DMS79 treated with DMSO at 0.1 percent for 48 hours (cell line): ENCODE data around the gene TSC22D2.
"Not testable (repeated sequence)": the region's sequence is repeated elsewhere in the genome, so short reads cannot be mapped to it uniquely, and the experiment has no call there.

ENCODE experiments used
- DNase-seq: peaks from one replicate; lab custom pipeline; 2025; lab: John Stamatoyannopoulos, UW

The TSC22D2 gene

DNA sequence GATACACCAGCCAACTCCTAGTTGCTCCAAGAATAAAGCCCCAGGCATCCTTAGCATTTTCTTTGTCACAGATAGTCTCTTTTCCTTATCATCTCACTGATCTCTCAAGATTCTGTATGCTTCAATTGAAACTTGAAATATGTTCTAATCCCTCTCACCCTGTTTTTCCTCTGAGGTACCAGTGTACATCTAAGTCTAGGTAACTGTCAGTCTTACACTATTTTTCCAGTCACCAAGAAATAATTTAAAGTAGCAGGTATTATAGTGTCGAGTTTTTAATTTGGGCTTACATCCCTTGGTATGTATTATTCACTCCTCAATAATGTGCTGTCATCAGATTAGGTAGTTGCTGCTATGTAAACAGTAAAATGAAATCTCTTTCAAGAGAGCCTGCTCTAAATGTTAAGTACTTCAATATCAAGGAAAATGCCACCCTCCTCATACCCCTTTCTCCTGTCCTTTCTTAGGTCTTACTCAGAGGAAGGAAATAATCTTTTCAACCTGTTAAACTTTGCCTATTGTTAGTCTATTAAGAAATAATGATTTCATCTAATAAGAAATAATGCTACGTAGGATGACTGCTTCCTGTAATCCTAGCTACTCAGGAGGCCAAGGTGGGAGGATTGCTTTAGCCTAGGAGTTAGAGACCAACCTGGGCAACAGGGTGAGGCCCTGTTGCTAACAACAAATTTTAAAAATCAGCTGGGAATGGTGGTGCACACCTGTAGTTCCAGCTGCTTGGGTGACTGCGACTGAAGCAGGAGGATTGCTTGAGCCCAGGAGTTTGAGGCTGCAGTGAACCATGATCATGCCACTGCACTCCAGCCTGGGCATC is 39.8 kb downstream of the TSC22D2 start:
- no peak for DNase-seq

- no peak for DNase-seq
Measured at GRCh38 chr3:150449169-150449721, 41.1 kb downstream of the TSC22D2 start.

DNA sequence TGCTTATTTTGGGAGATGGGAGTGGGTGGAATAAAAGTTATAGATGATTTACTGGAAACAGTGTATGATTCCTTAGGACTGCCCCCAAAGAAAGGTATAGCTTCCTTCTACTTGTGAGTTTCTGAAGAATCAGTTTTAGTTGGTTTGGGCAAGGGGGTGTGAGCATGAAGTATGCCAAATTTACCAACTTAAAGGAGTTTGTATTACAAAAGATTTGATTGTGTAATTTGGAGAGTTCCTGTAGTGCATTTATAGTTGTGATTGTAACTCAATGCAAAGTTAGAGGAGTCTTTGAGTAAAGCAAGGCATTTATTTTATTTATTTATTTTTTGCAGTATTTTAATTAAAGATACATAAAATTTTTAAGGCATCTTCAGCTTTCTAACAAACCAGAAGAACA is 42.8 kb downstream of the TSC22D2 start:
- DNase-seq: no peak

DNA sequence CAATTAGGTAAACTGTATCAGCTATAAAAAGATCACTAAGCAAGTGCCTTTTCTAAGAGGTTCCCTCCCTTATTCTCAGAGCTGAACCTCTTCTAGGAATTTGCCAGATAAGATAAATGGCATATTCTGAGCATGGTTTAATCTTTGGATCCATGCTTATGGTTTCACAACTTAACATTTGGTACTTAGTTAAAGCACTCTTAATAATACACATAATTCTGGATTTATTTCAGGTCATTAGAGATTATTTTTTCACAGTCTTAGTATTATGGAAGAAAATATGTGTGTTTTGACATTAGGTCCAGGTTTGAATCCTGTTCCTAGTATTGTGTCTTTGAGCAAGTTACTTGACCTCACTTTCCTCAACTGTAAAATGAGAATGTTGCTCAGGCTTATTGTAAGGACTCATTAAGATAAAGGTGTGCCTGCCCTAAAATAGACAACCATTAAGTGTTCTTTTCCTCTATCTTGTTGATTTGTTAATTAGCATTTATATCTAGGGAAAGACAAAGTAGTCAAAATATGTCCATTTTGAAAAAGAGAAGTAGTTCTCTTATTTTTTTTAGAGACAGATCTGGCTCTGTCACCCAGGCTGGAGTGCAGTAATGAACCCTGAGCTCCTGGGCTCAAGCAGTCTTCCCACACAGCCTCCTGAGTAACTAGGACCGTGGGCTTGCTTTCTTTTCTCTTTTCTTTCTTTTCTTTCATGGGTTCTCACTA is 43.4 kb downstream of the TSC22D2 start:
- DNase-seq: no peak

- no peak for DNase-seq
Measured at GRCh38 chr3:150453353-150453752, 45.3 kb downstream of the TSC22D2 start.

GRCh38 chr3:150454085-150454484 is 46.0 kb downstream of the TSC22D2 start:
- DNase-seq: no peak

- no peak for DNase-seq
Measured at GRCh38 chr3:150454622-150455021, 46.5 kb downstream of the TSC22D2 start.

GRCh38 chr3:150455341-150455740 is 47.2 kb downstream of the TSC22D2 start:
- peak; percentile 82 for DNase-seq

GRCh38 chr3:150458001-150458400 is 49.9 kb downstream of the TSC22D2 start:
- DNase-seq: no peak

DNA sequence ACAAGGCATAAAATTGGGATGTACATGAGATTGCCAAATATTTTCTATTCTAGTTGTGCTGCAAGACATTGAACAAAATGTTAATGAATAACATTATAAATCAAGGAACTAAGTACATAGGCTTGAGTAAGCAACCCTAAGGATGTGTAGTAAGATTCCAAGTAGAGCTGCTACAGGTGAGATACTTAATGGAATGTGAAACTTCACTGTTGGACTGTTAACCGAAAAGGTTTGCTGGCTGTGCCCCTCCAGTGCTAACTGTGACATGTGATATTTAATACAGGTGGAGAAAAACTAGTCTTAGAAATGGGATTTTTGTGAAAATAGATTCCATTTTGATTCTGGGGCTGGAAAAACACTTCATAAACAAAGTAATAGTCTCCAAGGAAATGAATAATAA is 52.4 kb downstream of the TSC22D2 start:
- DNase-seq: no peak

DNA sequence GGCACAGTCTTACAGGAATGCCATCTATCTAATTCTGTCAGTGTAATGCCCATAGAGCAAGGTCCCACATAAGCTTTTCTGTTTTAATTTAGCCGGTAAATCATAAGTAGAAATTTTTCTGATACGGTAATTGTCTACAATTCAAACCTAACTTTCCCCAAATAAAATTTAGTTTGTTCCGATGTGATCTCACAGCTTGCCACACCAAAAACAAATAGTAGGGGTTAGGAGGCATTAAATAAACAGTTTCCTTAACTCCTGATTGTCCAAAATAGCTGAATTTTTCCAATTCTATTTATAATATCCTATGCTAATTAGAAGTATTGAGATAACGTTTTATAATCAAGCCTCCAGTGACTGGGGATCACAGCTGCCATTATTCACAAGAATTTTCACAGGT is 53.3 kb downstream of the TSC22D2 start:
- no peak for DNase-seq

DNA sequence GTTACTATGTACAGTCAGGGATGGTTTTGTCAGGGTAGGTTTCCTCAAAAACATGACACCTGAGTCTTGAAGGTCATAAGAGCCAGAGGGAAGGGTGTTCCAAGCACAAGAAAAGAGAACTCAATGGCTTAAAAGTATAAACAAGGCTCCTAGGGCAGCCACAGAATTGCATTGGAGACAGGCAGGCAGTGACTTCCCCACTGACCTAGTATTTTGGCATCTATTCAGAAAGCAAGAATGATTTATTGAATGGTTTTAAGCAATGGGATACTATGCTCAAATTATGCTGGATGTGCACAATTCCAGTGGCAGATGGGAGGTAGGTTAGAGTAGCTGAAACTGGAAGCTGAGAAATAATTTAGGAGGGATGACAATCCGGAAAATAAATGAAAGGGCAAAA is 54.0 kb downstream of the TSC22D2 start:
- DNase-seq: no peak

GRCh38 chr3:150464684-150465083 is 56.6 kb downstream of the TSC22D2 start:
- DNase-seq: no peak

- no peak for DNase-seq
Measured at GRCh38 chr3:150467381-150467780, 59.3 kb downstream of the TSC22D2 start.

DNA sequence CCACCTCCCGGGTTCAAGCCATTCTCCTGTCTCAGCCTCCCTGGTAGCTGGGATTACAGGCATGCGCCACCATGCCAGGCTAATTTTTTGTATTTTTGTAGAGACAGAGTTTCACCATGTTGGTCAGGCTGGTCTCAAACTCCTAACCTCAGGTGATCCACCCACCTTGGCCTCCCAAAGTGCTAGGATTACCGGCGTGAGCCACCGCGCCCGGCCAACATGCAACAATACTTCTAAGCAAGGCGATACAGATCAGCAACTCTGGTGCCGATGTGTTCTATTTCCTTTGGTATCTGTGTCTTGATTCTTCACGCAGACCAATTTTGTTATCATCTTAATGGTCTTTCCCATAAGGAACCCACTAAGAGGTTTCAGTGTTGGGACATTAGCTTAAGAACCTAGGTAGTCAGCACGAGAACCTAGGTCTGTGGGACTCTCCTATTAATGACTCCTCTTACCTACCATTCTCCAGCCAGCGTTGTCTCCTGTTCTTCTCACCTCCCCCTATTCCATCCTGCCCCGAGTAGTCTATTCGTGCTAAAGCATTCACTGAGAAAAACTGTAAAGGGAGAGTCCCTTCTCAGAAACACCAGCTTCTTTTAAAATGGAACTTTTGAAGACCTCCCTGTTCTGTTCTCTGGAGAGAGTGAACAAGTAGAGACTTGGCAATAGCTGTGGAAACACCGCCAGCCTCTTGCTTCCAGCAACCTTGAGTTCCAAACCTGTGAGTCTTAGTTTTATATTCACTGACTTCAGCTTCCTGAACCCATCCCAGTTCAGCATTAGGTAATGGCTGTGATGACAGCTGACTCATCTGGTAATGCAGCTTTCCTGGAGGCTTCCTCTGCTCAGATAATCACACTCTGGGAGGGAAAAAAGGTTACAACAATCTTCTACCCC is 61.2 kb downstream of the TSC22D2 start:
- DNase-seq: no peak

GRCh38 chr3:150469931-150470740 is 62.0 kb downstream of the TSC22D2 start:
- no peak for DNase-seq

DNA sequence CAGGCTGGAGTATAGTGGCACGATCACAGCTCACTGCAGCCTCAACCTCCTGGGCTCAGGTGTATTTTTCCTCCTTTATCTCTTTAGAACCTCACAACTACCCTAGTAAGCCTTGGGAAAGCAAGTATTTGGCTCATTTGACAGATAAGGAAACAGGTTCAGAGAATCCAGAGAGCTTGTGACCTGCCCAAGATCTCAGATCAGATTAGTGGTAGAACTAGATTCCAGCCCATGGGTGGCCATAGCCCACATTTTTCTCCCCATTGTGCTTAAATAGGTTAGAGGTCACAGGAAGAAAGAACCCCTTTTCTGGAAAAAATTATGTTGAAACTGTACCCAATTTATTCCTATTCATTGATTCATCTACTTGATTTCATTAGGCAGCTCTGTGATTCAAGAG is 64.3 kb downstream of the TSC22D2 start:
- DNase-seq: no peak

GRCh38 chr3:150473161-150473560 is 65.1 kb downstream of the TSC22D2 start:
- DNase-seq: not testable (repeated sequence)

- no peak for DNase-seq
Measured at GRCh38 chr3:150479370-150479769, 71.3 kb downstream of the TSC22D2 start.

DNA sequence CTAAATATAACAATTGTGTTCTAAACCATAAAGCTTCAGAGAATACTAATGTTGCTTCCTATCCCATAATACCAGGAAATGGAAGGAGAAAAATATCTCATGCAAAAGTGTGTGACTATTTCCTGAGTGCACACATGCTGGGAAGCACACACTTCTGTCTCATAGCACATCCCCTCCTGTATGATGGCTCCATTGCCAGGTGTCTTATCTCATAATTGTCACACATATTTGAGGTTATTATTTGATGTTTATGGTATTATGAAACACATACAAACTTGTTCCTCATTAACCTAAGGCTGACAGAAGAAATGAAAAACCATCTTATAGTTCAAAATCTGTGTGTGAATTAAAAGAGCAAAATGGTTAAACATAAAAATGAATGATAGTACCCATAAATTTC is 72.8 kb downstream of the TSC22D2 start:
- no peak for DNase-seq

DNA sequence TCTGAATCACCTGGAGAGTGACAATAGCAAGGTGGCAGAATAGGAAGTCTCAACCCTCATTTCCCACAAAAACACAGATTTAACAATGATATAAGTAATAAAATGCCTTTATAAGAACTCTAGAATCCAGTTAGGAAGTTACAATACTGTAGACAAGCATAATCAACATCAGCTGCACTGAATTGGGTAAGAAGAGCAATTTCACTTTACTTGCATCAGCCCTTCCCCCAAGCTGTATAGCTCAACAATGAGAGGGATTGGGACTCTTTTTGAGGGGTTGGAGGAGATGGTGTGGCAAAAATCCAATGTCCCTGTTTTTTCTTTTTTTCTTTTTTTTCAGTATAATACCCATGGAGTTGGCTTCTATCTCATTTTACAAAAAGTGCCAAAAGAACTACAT is 75.1 kb downstream of the TSC22D2 start:
- no peak for DNase-seq
